OCI-LY1 (cell line): ENCODE results near the gene TMEM263.

ENCODE experiments used
- EZH2 ChIP-seq: fragments of 200-600 bp; sonication (generic), shearing (Covaris generic); IDR thresholded peaks from 2 replicates; pipeline ENCODE4 v1.8.0; 2017; ENCODE audit warnings: borderline replicate concordance, mixed run types, mild to moderate bottlenecking, antibody characterized with exemption, low read length, moderate library complexity, mixed read lengths
- TF ChIP-seq, protein P1 (sequence below): fragments of 200-600 bp; sonication (generic), shearing (Covaris generic); IDR thresholded peaks from 2 replicates; pipeline ENCODE4 v1.5.1; 2017; ENCODE audit warnings: mild to moderate bottlenecking, antibody characterized with exemption, low read length, moderate library complexity, mixed read lengths

DNA sequence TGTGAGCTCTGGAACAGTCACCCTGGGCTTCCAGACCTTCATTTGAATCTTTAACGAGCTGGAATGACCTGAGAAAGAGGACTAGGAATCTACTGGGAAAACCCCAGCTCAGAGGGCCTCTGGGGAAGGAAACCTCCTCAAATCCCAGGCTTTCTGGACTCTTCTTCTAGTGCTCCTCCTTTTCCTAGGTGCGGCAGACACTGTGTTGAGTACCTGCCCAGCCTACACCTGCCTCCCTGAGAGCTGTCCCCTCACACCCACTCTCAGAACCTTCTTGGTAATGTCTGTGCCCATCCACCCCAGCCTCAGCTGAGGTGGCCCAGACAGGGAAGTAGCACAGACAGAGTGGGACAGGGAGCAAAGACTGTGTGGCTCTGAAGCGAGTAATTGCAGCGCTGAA lies 47.9 kb upstream of the TMEM263 start:
- TF ChIP-seq, protein P1, sequence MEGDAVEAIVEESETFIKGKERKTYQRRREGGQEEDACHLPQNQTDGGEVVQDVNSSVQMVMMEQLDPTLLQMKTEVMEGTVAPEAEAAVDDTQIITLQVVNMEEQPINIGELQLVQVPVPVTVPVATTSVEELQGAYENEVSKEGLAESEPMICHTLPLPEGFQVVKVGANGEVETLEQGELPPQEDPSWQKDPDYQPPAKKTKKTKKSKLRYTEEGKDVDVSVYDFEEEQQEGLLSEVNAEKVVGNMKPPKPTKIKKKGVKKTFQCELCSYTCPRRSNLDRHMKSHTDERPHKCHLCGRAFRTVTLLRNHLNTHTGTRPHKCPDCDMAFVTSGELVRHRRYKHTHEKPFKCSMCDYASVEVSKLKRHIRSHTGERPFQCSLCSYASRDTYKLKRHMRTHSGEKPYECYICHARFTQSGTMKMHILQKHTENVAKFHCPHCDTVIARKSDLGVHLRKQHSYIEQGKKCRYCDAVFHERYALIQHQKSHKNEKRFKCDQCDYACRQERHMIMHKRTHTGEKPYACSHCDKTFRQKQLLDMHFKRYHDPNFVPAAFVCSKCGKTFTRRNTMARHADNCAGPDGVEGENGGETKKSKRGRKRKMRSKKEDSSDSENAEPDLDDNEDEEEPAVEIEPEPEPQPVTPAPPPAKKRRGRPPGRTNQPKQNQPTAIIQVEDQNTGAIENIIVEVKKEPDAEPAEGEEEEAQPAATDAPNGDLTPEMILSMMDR: no peak
- no peak for TF ChIP-seq EZH2
